Ovary (tissue), 3 donors: ENCODE results near the gene CSNK1G3.

Experiments
- EP300 ChIP-seq: sonication (generic); formaldehyde crosslinking; IDR thresholded peaks from one replicate; pipeline ENCODE4 v1.6.1; 2017; ENCODE audit warnings: antibody characterized with exemption
- POLR2A ChIP-seq: fragments of 450-650 bp; IDR thresholded peaks from one replicate; pipeline ENCODE4 v1.6.1; 2017; ENCODE audit warnings: antibody characterized with exemption, mild to moderate bottlenecking, moderate library complexity
- TF ChIP-seq, protein P1 (sequence below), 3 donors: fragments of 450-650 bp in 2 of 3; fragments of 200-600 bp in 1 of 3; IDR thresholded peaks; one replicate each; pipeline versions ENCODE4 v1.5.1 to v1.8.0; 2016 to 2022; ENCODE audit warnings: antibody characterized with exemption in 3 of 3, mild to moderate bottlenecking in 1 of 3
- donor health status: DM: no; HTN: no; CAD: no.

GRCh38 chr5:123508441-123508840, 3.5 kb upstream of the CSNK1G3 start:
- TF ChIP-seq, protein P1, sequence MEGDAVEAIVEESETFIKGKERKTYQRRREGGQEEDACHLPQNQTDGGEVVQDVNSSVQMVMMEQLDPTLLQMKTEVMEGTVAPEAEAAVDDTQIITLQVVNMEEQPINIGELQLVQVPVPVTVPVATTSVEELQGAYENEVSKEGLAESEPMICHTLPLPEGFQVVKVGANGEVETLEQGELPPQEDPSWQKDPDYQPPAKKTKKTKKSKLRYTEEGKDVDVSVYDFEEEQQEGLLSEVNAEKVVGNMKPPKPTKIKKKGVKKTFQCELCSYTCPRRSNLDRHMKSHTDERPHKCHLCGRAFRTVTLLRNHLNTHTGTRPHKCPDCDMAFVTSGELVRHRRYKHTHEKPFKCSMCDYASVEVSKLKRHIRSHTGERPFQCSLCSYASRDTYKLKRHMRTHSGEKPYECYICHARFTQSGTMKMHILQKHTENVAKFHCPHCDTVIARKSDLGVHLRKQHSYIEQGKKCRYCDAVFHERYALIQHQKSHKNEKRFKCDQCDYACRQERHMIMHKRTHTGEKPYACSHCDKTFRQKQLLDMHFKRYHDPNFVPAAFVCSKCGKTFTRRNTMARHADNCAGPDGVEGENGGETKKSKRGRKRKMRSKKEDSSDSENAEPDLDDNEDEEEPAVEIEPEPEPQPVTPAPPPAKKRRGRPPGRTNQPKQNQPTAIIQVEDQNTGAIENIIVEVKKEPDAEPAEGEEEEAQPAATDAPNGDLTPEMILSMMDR (IDR thresholded peaks at IDR 0.05) = no peak
- TF ChIP-seq POLR2A = no peak
- no peak for TF ChIP-seq EP300
